GM21717 (cell line): Measurements from ENCODE around the gene MYO10.
"Not testable (repeated sequence)": the region's sequence is repeated elsewhere in the genome, so short reads cannot be mapped to it uniquely, and the experiment has no call there.

Experiments
- ATAC-seq: cut with Tn5 transposase; IDR thresholded peaks from one replicate; pipeline ENCODE4 v1.9.1; 2021; ENCODE audit warnings: mild to moderate bottlenecking, moderate library complexity; ENCODE audit not compliant: unreplicated experiment

MYO10 gene

GRCh38 chr5:16889203-16889971, 46.7 kb downstream of the MYO10 start:
- no peak for ATAC-seq

DNA sequence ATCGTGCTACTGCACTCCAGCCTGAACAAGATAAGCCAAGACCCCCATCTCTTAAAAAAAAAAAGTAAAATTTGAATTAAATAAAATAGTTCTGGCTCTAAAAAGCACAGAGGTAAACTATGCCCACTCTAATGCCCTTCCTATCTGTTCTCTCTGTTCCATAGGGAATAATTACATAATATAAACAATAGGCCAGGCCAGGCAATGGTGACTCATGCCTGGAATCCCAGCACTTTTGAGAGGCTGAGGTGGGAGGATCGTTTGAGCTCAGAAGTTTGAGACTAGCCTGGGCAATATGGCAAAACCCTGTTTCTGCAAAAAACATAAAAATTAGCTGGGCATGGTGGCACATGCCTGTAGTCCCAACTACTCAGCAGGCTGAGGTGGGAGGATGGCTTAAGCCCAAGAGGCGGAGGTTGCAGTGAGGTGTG, 47.4 kb downstream of the MYO10 start:
- no peak for ATAC-seq

DNA sequence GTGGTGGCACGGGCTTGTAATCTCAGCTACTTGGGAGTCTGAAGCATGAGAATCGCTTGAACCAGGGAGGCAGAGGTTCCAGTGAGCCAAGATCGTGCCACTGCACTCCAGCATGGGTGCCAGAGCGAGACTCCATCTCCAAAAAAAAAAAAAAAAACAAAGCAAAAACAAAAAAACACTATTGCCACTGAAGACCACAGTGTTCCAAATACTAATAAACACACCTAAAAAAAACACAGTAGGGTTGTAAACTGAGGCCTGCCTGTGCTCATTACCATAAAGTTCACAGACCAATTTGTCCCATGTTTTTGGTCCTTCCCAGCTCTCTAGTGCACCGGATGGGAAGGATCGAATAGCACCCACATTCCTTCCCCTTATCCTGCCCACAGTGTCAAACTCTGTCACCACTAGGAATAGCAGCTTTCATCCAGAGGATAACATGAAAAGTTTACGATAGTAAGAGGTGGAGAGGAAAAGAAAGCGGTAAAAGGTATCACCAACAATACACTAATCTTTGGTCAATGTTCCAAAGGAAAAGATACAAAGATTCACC, 49.2 kb downstream of the MYO10 start:
- no peak for ATAC-seq

- ATAC-seq = no peak
These were observed 49.7 kb downstream of the MYO10 start for GRCh38 chr5:16886366-16886736.

DNA sequence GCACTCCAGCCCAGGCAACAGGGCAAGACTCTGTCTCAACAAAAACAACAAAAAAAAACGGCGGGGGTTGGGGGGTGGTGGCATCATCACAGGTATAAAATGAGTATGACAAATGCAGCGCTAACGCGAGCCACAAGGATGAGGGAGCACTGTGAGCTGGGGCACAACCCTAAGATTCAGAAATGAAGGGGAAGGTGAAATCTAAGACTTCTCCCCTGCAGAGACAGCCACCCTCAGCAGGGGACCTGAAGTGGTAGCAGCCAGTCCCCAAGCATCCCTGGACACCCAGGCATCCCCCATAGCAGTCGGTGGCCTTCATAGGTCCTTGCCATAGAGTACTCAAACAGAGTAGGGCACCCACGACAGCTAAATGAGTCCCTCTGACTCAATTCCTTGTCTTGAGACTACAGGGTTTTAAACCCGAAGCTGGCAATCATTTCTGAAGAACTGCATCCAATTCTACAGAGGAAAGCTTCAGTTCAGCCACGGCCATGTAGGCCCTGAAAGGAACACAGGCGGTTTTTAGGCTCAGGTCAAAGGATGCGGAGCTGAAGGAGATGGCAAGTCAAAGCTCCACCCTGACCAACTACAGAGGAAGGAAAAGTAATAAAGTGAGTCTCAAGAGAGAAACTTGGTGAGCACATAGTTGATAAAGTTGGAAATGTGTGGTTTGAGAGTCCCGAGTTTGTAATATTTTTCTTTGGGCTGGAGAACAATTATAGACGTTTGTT, 50.3 kb downstream of the MYO10 start:
- no peak for ATAC-seq

DNA sequence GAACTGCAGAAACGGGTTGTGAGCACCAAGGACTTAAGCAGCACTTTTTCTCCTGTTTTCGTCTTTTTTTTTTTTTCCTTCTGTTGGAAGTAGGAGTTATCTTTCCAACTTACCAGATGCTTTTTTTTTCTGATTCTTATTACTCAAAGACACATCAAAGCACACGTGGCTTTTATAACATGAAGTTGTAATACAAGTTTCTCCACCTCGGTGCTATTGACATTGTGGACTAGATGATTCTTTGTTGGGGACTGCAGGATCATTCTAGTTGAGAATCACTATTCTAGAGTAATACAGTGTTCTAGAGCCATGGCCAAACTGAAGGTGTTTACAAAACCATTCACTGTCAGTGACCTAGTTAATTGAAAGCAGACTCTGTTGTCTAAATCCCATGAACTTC, 51.5 kb downstream of the MYO10 start:
- ATAC-seq = no peak

DNA sequence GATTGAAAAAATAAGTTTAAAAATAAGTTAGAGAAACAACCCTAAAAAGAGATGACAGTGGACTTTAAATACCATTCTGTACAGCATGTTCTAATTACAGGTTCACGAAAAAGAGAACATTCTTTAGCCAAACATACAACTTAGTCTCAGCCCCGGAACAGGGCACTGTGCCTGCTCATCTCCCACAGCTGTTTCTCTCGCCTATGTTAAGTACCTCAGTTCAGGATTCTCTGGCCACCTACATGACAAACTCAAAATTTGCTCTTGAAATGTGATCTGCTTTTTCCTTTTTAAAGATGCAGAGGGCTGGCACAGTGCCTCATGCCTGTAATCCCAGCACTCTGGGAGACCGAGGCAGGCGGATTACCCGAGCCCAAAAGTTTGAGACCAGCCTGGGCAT, 52.3 kb downstream of the MYO10 start:
- no peak for ATAC-seq

DNA sequence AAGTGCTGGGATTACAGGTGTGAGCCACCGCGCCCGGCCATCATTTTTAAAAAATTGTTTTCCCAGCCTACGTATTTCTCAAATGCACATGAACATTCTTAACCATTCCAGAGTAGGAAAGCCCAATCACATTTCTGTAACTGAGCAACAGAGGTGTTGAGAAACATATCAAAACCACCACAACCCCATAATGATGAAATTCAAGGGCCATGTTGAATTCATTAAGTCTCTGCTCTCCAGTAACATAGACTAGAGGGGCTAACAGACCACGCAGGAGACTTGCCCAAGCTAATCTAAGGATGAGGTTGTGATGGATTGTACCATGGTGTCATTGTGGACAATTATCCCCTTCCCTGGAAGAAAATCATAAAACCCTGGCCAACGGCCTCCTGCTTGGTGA, 52.9 kb downstream of the MYO10 start:
- ATAC-seq = no peak

DNA sequence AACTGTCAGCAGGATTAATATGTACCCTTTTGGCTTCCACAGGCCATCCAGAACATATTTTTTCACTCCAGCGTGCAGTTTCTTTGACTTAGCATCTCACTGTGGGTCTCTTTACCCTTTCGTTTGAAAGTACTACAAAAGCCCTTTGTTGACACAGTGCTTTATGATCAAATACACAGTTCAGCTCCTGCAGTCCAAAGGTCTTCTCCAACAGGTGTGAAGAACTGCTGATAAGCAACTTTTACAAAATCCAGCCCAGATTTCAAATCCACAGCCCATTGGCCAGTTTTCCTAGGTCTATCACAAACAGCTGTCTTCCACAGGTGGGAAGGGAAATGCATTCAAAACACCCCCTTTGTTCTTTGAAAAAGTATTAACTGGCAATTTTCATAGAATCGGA, 54.8 kb downstream of the MYO10 start:
- no peak for ATAC-seq

DNA sequence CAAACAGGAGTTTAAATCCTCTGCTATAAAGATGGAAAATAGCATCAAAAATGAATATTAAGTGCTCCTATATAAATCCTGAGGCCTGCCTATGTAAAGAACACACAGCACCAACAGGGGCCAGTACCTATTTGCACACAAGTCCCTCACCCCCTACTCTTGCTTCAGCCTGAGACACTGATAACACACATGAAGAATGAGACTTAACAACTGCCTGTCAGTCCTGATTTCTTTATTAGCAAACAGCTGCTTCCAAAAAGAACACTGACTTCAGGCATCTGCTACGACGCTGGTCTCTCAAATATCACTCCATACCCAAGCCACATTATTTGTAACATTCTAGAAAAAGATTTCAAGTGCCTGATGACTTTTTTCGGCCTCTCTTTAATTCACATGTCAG, 55.5 kb downstream of the MYO10 start:
- no peak for ATAC-seq

- no peak for ATAC-seq
These were observed 56.4 kb downstream of the MYO10 start for GRCh38 chr5:16879650-16880049.

DNA sequence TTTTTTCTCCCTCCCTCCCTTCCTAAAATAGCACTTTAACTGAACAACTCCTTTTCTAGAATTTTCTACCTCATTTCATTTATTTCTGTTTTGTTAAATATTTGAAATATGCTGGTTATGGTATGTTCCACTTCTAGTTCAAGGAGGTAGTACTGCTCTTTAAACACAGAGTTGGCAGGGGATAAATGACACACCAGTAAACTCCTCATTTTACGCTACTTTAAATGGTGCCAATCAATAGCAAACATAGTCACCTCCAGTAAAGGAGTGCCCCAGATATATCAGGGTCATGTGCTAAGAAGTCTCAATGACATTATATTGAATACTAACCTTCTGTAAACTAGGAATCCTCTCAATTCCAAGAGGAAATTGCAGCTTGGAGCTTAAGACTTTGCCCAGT, 56.9 kb downstream of the MYO10 start:
- ATAC-seq = no peak

- no peak for ATAC-seq
These were observed 58.7 kb downstream of the MYO10 start for GRCh38 chr5:16877267-16877935.

DNA sequence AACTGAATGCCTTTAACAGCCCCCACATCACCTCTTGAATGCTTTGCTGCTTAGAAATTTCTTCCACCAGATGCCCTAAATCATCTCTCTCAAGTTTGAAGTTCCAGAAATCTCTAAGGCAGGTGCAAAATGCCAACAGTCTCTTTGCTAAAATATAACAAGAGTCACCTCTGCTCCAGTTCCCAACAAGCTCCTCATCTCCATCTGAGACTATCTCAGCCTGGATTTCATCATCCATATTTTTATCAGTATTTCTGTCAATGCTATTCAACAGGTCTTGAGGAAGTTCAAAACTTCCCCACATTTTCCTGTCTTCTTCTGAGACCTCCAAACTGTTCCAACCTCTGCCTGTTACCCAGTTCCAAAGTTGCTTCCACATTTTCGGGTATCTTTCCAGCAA, 61.7 kb downstream of the MYO10 start:
- ATAC-seq = not testable (repeated sequence)

DNA sequence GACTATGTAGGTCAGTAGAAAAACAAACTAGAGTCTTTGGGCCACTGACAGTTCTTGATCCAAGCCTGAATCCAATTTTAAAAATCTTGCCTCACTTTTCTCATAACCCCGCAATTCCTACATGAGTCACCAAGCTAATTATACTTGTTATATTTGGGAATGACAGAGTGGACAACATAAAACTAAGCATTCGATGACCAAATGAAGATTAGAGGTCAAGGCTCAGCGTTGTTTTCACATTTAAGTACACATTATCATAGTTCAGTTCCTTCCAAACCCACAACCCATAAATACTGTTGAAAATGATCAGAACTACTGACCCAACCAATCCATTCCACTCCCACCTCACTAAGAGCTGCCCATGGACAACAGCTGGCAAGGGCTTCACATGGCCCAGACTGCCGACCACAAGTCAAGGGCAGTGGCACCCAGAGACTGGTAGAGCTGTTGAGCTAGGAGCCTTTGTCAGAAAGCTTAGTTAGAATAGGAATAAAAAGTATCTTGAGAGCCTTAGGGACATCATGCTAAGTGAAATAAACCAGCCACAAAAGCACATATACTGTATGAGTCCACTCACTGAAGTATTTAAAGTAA, 64.2 kb downstream of the MYO10 start:
- no peak for ATAC-seq

DNA sequence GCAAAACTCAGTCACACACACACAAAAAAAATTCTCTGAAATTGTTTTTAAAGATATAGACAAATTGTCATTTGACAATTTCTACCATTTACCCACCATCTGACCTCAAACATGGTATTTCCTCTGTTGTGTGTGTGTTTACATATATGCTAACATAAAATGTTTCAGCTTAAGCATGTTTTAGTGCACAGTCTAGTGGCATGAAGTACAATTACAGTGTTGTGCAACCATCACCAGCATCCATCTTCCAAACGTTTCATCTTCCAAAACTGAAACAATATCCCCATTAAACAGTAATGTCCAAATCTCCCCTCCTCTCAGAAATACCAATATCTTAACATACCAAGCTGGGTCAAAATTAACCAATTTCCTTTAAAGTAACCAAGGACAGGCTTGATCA, 65.2 kb downstream of the MYO10 start:
- no peak for ATAC-seq

GRCh38 chr5:16869821-16870796, 66.0 kb downstream of the MYO10 start:
- ATAC-seq = no peak

- no peak for ATAC-seq
These were observed 68.5 kb downstream of the MYO10 start for GRCh38 chr5:16867577-16867953.

- ATAC-seq = no peak
These were observed 69.1 kb downstream of the MYO10 start for GRCh38 chr5:16866795-16867576.
